GM12892 (cell line): ENCODE data around the gene DNAH10.

Experiments
- POLR2A ChIP-seq: IDR thresholded peaks from 2 replicates; pipeline ENCODE4 v1.6.1; 2011; ENCODE audit warnings: low read depth, low read length, control low read depth
- POLR2AphosphoS5 ChIP-seq: IDR thresholded peaks from 2 replicates; pipeline ENCODE4 v1.6.1; 2011; ENCODE audit warnings: low read depth, low read length, control low read depth

DNA sequence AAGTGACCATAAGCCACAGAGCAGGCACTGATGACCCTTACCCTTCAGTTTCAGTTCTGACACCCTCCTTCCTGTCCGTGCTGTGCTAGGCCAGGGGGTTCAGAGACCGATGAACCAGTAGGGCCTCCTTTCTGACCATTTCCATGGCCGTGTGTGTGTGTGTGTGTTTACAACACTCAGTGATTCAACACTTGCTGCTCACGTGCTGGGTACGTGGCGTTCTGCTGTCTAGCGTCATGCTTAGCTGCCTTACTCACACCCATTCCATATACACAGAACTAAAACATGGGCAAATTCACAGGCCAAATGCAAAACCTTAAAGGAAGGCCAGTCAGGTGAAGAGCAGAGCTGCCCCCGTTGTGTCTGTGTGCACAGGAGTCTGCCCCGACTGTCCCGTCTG is 67.5 kb downstream of the DNAH10 start:
- TF ChIP-seq POLR2A, result no peak
- TF ChIP-seq POLR2AphosphoS5, result no peak
